Measurements from ENCODE around the gene ATP8A2.
"Not testable (repeated sequence)": the region's sequence is repeated elsewhere in the genome, so short reads cannot be mapped to it uniquely, and the experiment has no call there.

Gene ATP8A2

DNA sequence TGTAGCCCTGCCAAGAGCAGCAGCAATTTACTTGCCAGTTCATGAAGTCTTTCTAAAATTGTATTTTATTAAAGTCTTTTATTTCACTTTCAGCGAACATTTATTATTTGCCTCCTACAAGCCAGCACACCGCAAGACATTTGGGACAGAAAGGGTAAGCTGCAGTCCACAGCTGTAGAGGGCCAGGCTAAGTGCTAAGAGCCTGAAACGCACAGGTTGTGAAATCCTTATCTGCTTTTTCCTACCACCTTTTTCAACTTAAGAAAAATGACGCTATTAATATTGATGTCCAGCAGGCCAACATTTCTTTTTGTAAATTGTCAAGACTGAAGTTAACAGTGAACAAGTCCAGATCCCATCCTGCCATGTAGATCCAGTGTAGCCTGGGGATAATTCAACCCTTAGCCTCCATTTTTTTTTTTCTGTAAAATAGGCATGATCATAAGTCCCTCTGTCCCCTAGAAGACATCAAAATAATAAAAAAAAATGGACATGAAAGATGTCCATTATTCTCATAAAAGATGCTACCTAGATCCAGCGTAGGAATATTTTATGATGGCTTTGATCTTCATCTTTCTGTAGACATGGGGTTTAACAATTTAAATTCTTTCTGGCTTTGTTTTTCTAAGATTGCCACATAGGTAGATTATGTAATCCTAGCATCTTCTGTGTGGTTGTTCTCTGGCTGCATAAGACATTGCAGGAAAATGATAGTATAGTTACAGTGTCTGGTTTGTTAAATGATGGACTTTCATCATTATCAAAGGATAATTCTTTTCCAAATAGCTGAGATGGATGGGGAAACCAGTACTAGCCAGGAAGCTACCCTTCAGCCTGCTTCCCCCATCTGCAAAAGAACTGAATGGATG is 551.7 kb downstream of the ATP8A2 start:
- no peak for DNase-seq (ENCODE audit: low read depth)

- DNase-seq (ENCODE audit: low read depth), result no peak
Measured at GRCh38 chr13:25927363-25927762, 555.6 kb downstream of the ATP8A2 start.

GRCh38 chr13:25927932-25928331 is 556.2 kb downstream of the ATP8A2 start:
- DNase-seq (ENCODE audit: low read depth), result no peak

- DNase-seq (ENCODE audit: low read depth), result no peak
Measured at GRCh38 chr13:25928941-25929505, 557.2 kb downstream of the ATP8A2 start.

DNA sequence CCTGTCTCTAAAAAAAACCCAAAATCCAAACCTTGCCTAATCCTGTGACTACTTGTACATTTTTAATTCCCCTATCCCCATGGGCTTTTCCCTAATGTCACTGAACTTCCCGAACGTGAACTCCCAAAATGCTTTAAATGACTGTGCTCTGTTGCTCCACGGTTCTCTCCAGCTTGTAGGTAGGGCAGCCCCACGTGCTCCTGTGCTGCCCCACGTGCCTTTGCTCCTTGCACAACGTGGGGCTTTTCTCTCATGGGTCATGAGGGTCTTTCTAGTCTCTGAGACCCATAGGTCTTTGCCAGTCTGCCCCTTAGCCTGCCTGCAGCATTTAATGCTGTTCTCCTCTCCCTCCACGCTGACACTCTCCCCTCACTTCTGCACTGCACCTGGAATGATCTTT is 558.0 kb downstream of the ATP8A2 start:
- DNase-seq (ENCODE audit: low read depth), result no peak

- DNase-seq (ENCODE audit: low read depth), result no peak
Measured at GRCh38 chr13:25930653-25931052, 558.9 kb downstream of the ATP8A2 start.

- DNase-seq (ENCODE audit: low read depth), result no peak
Measured at GRCh38 chr13:25932365-25932764, 560.6 kb downstream of the ATP8A2 start.

GRCh38 chr13:25933520-25933919 is 561.7 kb downstream of the ATP8A2 start:
- no peak for DNase-seq (ENCODE audit: low read depth)

GRCh38 chr13:25934127-25934526 is 562.4 kb downstream of the ATP8A2 start:
- no peak for DNase-seq (ENCODE audit: low read depth)

GRCh38 chr13:25939961-25940687 is 568.4 kb downstream of the ATP8A2 start:
- DNase-seq (ENCODE audit: low read depth), result no peak

DNA sequence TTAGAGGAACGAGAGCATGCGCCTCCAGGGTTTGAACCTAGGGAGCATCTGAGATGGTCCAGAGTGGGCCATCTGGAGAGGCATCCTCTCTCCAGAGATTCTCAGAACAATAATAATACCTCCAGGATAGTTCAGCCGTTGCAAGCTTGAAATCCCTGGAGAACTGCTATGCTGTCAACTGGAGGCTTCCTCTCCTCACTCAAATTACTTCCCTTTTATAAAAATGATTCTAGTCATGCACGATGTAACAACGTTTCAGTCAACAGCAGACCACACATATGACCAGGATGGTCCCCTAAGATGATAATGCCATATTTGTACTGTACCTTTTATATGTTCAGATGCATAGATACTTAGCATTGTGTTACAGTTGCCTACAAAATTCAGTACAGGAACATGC is 571.3 kb downstream of the ATP8A2 start:
- DNase-seq (ENCODE audit: low read depth), result no peak

GRCh38 chr13:25943658-25944057 is 571.9 kb downstream of the ATP8A2 start:
- no peak for DNase-seq (ENCODE audit: low read depth)

GRCh38 chr13:25945596-25945995 is 573.8 kb downstream of the ATP8A2 start:
- no peak for DNase-seq (ENCODE audit: low read depth)

- no peak for DNase-seq (ENCODE audit: low read depth)
Measured at GRCh38 chr13:25946321-25946720, 574.5 kb downstream of the ATP8A2 start.

- no peak for DNase-seq (ENCODE audit: low read depth)
Measured at GRCh38 chr13:25948910-25949309, 577.1 kb downstream of the ATP8A2 start.

DNA sequence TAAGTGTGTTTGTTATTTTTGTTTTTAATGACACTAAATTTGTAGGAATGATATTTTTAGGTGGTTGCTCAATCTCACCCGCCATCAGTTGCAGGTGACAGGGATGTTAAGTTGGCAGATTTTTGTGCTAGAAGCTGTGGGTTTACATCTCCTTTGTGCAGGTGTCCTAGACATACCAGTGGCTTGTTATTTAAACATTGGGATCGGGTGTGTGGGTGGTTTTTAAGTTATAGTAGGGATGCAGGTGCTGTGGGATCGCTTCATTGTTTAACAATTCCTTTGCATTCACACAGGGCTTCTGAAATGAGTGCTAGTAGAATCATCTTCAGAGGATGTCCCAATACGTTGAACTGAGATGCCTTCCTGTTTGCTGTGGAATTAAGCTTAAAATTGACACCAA is 580.1 kb downstream of the ATP8A2 start:
- no peak for DNase-seq (ENCODE audit: low read depth)

DNA sequence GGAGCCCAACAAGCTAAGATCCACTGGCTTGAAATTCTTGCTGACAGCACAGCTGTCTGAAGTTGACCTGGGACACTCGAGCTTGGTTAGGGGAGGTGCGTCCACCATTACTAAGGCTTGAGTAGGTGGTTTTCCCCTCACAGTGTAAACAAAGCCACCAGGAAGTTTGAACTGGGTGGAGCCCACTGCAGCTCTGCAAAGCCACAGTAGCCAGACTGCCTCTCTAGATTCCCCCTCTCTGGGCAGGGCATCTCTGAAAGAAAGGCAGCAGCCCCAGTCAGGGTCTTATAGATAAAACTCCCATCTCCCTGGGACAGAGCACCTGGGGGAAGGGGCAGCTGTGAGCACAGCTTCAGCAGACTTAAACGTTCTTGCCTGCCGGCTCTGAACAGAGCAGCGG is 582.3 kb downstream of the ATP8A2 start:
- DNase-seq (ENCODE audit: low read depth), result not testable (repeated sequence)

DNA sequence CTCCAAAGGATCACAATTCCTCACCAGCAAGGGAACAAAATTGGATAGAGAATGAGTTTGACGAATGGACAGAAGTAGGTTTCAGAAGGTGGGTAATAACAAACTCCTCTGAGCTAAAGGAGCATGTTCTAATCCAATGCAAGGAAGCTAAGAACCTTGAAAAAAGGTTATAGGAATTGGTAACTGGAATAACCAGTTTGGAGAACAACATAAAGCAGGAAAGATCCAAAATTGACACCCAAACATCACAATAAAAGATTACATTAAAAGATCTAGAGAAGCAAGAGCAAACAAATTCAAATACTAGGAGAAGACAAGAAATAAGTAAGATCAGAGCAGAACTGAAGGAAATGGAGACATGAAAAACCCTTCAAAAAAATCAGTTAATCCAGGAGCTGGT is 583.2 kb downstream of the ATP8A2 start:
- not testable (repeated sequence) for DNase-seq (ENCODE audit: low read depth)

DNA sequence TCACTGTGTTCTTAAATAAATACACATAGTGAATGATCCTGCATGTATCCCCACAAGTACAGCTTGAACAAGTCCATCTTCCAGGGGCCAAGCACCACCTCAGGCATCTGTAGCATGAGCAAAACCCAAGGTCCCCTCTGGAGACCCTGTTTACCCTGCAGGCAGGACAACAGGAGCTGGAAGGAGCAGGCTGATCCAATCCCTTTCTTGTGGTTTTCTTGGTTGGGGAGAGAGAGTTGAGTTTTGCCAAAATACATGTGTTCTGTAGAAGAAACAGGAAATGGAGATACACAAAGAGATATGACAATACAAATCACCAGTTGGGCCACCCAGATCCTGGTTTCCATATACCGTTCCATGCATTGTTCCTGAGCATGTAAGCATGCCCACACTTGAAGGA is 587.2 kb downstream of the ATP8A2 start:
- no peak for DNase-seq (ENCODE audit: low read depth)

- DNase-seq (ENCODE audit: low read depth), result no peak
Measured at GRCh38 chr13:25961294-25961693, 589.5 kb downstream of the ATP8A2 start.

GRCh38 chr13:25963674-25964073 is 591.9 kb downstream of the ATP8A2 start:
- DNase-seq (ENCODE audit: low read depth), result no peak

GRCh38 chr13:25965596-25965995 is 593.8 kb downstream of the ATP8A2 start:
- no peak for DNase-seq (ENCODE audit: low read depth)

DNA sequence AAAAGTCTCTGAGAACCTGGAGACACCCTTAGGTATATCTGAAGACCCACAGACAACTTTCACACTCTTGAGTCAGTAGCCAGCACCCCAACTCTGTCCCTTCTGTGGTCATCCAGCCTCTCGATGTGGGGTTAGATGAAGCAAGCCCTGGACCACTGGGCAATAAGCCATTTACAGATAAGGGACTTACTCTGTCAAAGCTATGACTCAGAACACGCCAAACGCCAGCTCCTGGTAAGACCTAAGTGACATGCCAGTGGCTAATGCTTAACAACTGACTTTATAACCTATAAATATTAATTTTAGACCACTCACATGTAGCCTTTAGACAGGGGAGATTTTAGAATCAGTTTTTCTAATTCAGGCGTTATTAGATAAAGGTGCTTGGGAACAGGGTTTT is 594.3 kb downstream of the ATP8A2 start:
- DNase-seq (ENCODE audit: low read depth), result no peak

All from activated T-cell treated with anti-CD3 and anti-CD28 coated beads for 48 hours (primary cell).